Measurements from ENCODE around the gene METTL24.
"Not testable (repeated sequence)": the region's sequence is repeated elsewhere in the genome, so short reads cannot be mapped to it uniquely, and the experiment has no call there.

The METTL24 gene

GRCh38 chr6:110323258-110323657, 34.9 kb downstream of the METTL24 start:
- peaks cover 22% of the 10 kb centered on the region for H3K4me1 Mint-ChIP-seq (ENCODE audit: low read depth)
- no peaks in the 10 kb centered on the region for H3K36me3 Mint-ChIP-seq (ENCODE audit: low read depth)
- intact Hi-C loops (cut with micrococcal nuclease): no loop called here
- no peaks in the 10 kb centered on the region for H3K9me3 Mint-ChIP-seq
- no peaks in the 10 kb centered on the region for H3K27me3 Mint-ChIP-seq
- H3K27ac Mint-ChIP-seq: no peak overlapping the region
- H3K4me3 Mint-ChIP-seq: no peak overlapping the region

- Mint-ChIP-seq H3K4me3 (peak overlapping the region; percentile 65), H3K9me3 (no peaks in the 10 kb centered on the region), H3K27ac (no peak overlapping the region), H3K27me3 (no peaks in the 10 kb centered on the region), H3K4me1 (ENCODE audit: low read depth) (peaks cover 22% of the 10 kb centered on the region), H3K36me3 (ENCODE audit: low read depth) (no peaks in the 10 kb centered on the region)
- intact Hi-C loops (cut with micrococcal nuclease): no loop called here
Measured at GRCh38 chr6:110322874-110323242, 35.3 kb downstream of the METTL24 start.

DNA sequence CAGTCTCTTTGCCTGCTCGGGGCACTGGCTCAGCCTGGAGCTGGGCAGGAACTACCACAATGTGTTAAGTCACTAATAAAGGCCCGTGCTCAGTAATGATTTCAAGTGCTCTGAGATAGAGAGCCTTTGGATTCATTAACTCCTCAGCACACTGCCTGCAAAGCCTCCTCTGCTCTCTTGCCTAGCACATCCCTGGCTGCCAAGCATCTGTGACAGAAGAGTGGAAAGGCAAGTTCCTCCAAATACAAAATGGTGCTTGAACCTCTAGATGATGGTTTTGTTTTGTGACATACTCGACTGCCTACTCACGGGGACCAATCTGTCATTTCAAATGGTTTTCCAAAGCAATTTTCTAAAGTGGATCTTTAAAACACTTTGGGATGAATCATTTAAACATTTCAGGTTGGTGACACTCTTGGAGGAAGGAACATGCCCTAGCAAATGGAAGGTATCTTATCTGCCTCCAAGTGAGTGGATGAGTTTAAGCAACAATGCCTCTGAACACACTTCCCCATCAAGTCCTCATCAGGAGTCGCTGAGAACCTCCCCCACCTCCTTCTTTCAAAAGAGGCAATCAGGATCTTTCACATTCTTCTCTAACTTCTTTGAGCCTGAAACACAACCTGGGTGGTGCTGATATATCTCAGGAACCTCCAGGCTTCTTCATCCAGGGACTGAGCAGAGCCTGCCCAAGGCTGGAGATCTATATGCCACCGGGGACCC, 35.8 kb downstream of the METTL24 start:
- H3K27ac Mint-ChIP-seq: no peak overlapping the region
- no peaks in the 10 kb centered on the region for H3K36me3 Mint-ChIP-seq (ENCODE audit: low read depth)
- H3K9me3 Mint-ChIP-seq: no peaks in the 10 kb centered on the region
- H3K27me3 Mint-ChIP-seq: peaks cover 2% of the 10 kb centered on the region
- peaks cover 22% of the 10 kb centered on the region for H3K4me1 Mint-ChIP-seq (ENCODE audit: low read depth)
- H3K4me3 Mint-ChIP-seq: peak overlapping the region; percentile 65
- intact Hi-C loops (cut with micrococcal nuclease): no loop called here

DNA sequence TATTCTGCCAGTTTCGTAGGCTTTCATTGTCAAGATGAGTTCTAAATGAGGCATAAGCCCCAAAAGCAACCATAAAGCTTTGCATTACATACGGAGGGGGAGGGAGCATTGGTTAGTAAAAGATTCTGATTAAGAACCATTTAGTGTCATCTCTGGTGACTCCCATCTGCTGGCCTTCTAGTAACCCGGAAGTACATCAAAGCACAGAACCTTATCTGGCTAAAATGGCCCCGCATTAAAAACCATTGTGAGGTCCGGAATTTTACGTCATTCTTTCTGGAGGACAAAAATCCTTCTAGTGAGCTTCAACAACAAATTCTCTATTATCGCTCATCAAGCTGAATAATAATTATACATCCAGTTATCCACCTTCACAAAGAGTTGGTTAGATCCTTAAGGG, 37.8 kb downstream of the METTL24 start:
- Mint-ChIP-seq H3K9me3 (no peaks in the 10 kb centered on the region), H3K27me3 (peaks cover 2% of the 10 kb centered on the region), H3K27ac (no peak overlapping the region), H3K4me3 (no peak overlapping the region), H3K4me1 (ENCODE audit: low read depth) (peaks cover 17% of the 10 kb centered on the region), H3K36me3 (ENCODE audit: low read depth) (no peaks in the 10 kb centered on the region)
- intact Hi-C loops (cut with micrococcal nuclease): no loop called here

GRCh38 chr6:110319843-110320242, 38.3 kb downstream of the METTL24 start:
- H3K4me1 Mint-ChIP-seq (ENCODE audit: low read depth): peaks cover 17% of the 10 kb centered on the region
- no peaks in the 10 kb centered on the region for H3K9me3 Mint-ChIP-seq
- H3K4me3 Mint-ChIP-seq: no peak overlapping the region
- H3K36me3 Mint-ChIP-seq (ENCODE audit: low read depth): no peaks in the 10 kb centered on the region
- peaks cover 2% of the 10 kb centered on the region for H3K27me3 Mint-ChIP-seq
- intact Hi-C loops (cut with micrococcal nuclease): no loop called here
- no peak overlapping the region for H3K27ac Mint-ChIP-seq

GRCh38 chr6:110319381-110319780, 38.8 kb downstream of the METTL24 start:
- H3K4me1 Mint-ChIP-seq (ENCODE audit: low read depth): peaks cover 17% of the 10 kb centered on the region
- H3K27ac Mint-ChIP-seq: no peak overlapping the region
- intact Hi-C loops (cut with micrococcal nuclease): no loop called here
- no peak overlapping the region for H3K4me3 Mint-ChIP-seq
- H3K27me3 Mint-ChIP-seq: peaks cover 2% of the 10 kb centered on the region
- H3K9me3 Mint-ChIP-seq: no peaks in the 10 kb centered on the region
- H3K36me3 Mint-ChIP-seq (ENCODE audit: low read depth): no peaks in the 10 kb centered on the region

- H3K27me3 Mint-ChIP-seq: peaks cover 2% of the 10 kb centered on the region
Measured at GRCh38 chr6:110318971-110319370, 39.2 kb downstream of the METTL24 start.

GRCh38 chr6:110317646-110318045, 40.5 kb downstream of the METTL24 start:
- peaks cover 8% of the 10 kb centered on the region for H3K4me1 Mint-ChIP-seq (ENCODE audit: low read depth)
- intact Hi-C loops (cut with micrococcal nuclease): no loop called here
- H3K27me3 Mint-ChIP-seq: peaks cover 2% of the 10 kb centered on the region
- no peak overlapping the region for H3K4me3 Mint-ChIP-seq
- no peak overlapping the region for H3K27ac Mint-ChIP-seq
- no peaks in the 10 kb centered on the region for H3K9me3 Mint-ChIP-seq
- H3K36me3 Mint-ChIP-seq (ENCODE audit: low read depth): no peaks in the 10 kb centered on the region

More at GRCh38 chr6:110318971-110319370, 39.2 kb downstream of the METTL24 start:
- Mint-ChIP-seq H3K27ac (no peak overlapping the region), H3K4me3 (no peak overlapping the region), H3K9me3 (no peaks in the 10 kb centered on the region), H3K36me3 (ENCODE audit: low read depth) (no peaks in the 10 kb centered on the region), H3K4me1 (ENCODE audit: low read depth) (peaks cover 17% of the 10 kb centered on the region)
- intact Hi-C loops (cut with micrococcal nuclease): no loop called here

DNA sequence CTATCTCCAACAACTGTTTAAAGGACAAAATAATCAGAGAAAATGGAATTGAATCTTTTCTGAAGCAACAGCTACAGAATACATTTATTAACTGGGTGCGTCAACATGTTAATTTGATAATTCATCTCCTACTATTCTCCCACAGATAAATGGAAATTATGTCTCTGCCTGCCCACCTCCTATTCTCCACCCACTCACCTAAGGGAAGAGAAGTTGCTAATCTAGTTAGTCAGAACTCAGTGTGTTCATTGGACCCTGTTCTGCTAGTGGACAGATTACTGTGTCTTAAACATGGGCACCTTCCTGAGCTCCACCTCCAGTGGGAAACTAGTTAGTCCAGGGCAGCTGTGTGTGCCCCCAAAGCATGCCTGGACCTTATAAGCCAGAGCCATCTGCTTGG, 41.0 kb downstream of the METTL24 start:
- Mint-ChIP-seq H3K9me3 (no peaks in the 10 kb centered on the region), H3K27me3 (peaks cover 2% of the 10 kb centered on the region), H3K4me1 (ENCODE audit: low read depth) (peaks cover 3% of the 10 kb centered on the region), H3K27ac (no peak overlapping the region), H3K4me3 (no peak overlapping the region), H3K36me3 (ENCODE audit: low read depth) (no peaks in the 10 kb centered on the region)
- intact Hi-C loops (cut with micrococcal nuclease): no loop called here

DNA sequence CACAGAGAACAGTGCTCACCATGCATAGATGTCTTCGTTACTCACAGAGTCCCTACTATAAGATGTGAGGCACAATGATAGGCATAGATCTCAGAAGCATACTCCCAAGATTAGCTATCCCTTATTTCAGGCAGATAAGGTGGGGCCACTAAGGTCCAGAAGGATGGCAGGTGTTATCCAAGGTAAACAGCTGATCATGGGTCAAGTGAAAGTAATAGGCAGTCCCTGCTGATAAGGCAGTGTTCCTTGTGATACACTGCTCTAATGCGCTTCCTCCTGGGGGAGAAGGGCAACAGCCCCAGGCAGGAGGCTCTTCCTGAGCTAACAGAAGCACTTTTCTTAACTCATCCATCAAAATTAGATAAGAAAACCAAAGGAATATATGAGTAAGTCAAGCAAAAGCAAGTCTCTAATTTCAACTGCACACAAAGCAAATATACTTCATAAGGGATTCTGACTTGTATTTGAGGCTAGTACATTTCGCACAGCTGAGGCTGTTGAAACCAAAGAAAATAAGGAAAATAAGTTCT, 42.2 kb downstream of the METTL24 start:
- no peak overlapping the region for H3K27ac Mint-ChIP-seq
- H3K27me3 Mint-ChIP-seq: peaks cover 2% of the 10 kb centered on the region
- H3K4me3 Mint-ChIP-seq: no peak overlapping the region
- intact Hi-C loops (cut with micrococcal nuclease): no loop called here
- H3K36me3 Mint-ChIP-seq (ENCODE audit: low read depth): no peaks in the 10 kb centered on the region
- no peaks in the 10 kb centered on the region for H3K9me3 Mint-ChIP-seq
- no peaks in the 10 kb centered on the region for H3K4me1 Mint-ChIP-seq (ENCODE audit: low read depth)

DNA sequence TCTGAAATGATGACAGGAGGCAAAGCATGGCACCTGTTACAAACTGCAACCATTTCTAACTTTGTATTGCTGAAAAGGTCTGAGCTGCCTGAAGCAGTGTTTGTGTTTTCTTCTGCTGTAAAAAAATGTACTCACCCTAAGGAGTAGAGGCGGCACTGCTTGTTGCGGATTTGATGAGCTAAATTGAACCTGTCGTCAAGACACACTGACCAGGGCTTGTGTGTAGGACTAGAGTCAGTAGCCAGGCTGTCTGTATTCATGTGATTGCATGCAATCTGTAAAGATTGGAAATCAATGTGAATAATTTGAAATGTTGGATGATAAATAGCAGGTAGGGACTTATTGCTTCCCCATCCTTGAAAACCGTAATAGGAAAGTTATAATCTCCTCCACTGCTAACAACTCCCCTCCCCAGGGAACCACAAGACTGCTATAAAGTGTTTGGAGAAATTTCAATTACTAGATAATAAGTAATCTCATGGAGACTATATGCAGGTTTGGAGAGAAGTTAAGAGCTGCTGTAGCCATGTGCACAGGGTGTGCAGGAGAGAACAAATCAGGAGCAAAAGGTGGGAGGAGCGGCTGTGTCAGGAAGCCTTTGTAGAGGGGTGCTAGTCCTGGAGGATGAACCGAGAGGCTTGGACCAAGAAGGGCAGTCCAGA, 42.8 kb downstream of the METTL24 start:
- H3K4me1 Mint-ChIP-seq (ENCODE audit: low read depth): no peaks in the 10 kb centered on the region
- no peak overlapping the region for H3K27ac Mint-ChIP-seq
- H3K4me3 Mint-ChIP-seq: no peak overlapping the region
- intact Hi-C loops (cut with micrococcal nuclease): no loop called here
- H3K9me3 Mint-ChIP-seq: peaks cover 5% of the 10 kb centered on the region
- H3K27me3 Mint-ChIP-seq: peaks cover 2% of the 10 kb centered on the region
- H3K36me3 Mint-ChIP-seq (ENCODE audit: low read depth): no peaks in the 10 kb centered on the region

- no peaks in the 10 kb centered on the region for H3K27me3 Mint-ChIP-seq
- H3K4me3 Mint-ChIP-seq: no peak overlapping the region
- H3K27ac Mint-ChIP-seq: no peak overlapping the region
- no peaks in the 10 kb centered on the region for H3K4me1 Mint-ChIP-seq (ENCODE audit: low read depth)
- intact Hi-C loops (cut with micrococcal nuclease): no loop called here
- no peaks in the 10 kb centered on the region for H3K36me3 Mint-ChIP-seq (ENCODE audit: low read depth)
- peaks cover 16% of the 10 kb centered on the region for H3K9me3 Mint-ChIP-seq
Measured at GRCh38 chr6:110310861-110311446, 47.2 kb downstream of the METTL24 start.

DNA sequence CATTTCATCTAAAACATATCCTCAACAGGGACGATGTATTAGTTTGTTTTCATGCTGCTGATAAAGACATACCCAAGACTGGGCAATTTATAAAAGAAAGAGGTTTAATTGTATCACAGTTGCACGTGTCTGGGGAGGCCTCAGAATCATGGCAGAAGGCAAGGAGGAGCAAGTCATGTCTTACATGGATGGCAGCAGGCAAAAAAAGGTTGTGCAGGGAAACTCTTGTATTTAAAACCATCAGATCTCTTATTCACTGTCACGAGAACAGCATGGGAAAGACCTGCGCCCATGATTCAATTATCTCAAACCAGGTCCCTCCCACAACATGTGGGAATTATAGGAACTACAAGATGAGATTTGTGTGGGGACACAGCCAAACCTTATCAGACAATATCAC, 48.7 kb downstream of the METTL24 start:
- H3K36me3 Mint-ChIP-seq (ENCODE audit: low read depth); H3K4me1 Mint-ChIP-seq (ENCODE audit: low read depth); H3K27ac Mint-ChIP-seq; H3K27me3 Mint-ChIP-seq; H3K4me3 Mint-ChIP-seq; intact Hi-C loops (cut with micrococcal nuclease): not testable (repeated sequence)
- H3K9me3 Mint-ChIP-seq: peaks cover 16% of the 10 kb centered on the region

DNA sequence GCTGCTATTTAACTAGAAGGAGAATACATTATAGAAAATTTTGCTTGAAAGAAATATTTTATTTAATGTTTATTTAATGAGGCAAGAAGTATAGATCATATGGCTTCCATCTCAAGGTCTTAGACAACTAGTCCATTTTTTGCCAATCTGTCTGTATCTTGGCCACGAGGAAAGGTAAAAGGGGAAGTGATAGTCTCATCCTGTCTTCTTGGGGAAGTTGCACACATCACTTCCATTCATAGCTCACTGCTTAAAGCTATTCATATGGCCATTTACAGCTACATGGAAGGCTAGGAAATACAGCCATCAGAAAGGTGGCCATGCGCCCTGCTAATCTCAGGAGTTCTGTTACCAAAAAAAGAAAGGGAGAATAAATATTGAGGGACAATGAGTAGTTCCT, 50.8 kb downstream of the METTL24 start:
- H3K4me3 Mint-ChIP-seq: no peak overlapping the region
- no peaks in the 10 kb centered on the region for H3K4me1 Mint-ChIP-seq (ENCODE audit: low read depth)
- H3K9me3 Mint-ChIP-seq: peaks cover 16% of the 10 kb centered on the region

More for the DNA sequence above, 50.8 kb downstream of the METTL24 start:
- no peaks in the 10 kb centered on the region for H3K36me3 Mint-ChIP-seq (ENCODE audit: low read depth)
- H3K27me3 Mint-ChIP-seq: no peaks in the 10 kb centered on the region
- H3K27ac Mint-ChIP-seq: no peak overlapping the region
- intact Hi-C loops (cut with micrococcal nuclease): no loop called here

Data from dendritic cell treated with granulocyte-macrophage colony-stimulating factor and Interleukin-4, amounts not matched to agents 40 ng/mL and 50 ng/mL, for 4 days (primary cell).